Measurements from ENCODE around the gene HAPLN3. TPM values are rescaled to one million over a fixed set of nuclear protein-coding genes. Genes with fewer than 3 reads are reported as not detected.

The HAPLN3 gene
- total RNA-seq, 4 donors from 2014 or later: 4.5 to 7.0 (median 5.1) TPM

GRCh38 chr15:88894348-88894818, 961 bp downstream of the HAPLN3 start:
- 0 to 11% methylated on average over 5 to 14 of the region's 23 CpGs for WGBS, 2 donors
- no peak for TF ChIP-seq CTCF (IDR thresholded peaks at IDR 0.05)
- H3K4me3 ChIP-seq (ENCODE audit: low read depth, poor library complexity, severe bottlenecking): no peak overlapping the region
- intact Hi-C loops (cut with DNase I; ENCODE audit: low total_unique reads): no loop called here
- peak in 1 of 2 donors; percentile 94 for DNase-seq (ENCODE audit: low spot score in 2 of 2)

GRCh38 chr15:88891540-88892254, 3.6 kb downstream of the HAPLN3 start:
- TF ChIP-seq POLR2A (IDR thresholded peaks at IDR 0.05) (no peak), CTCF (IDR thresholded peaks at IDR 0.05) (no peak)
- intact Hi-C loops (cut with DNase I; ENCODE audit: low total_unique reads): no loop called here
- DNase-seq (ENCODE audit: low spot score in 2 of 2): no peak
- no peak overlapping the region for H3K4me3 ChIP-seq (ENCODE audit: low read depth, poor library complexity, severe bottlenecking)
- WGBS, 2 donors: 72 to 75% methylated on average over 6 to 7 of the region's 7 CpGs

- WGBS, 2 donors: 89 to 92% methylated on average over 4 of the region's 4 CpGs
- no peak overlapping the region for H3K4me3 ChIP-seq (ENCODE audit: low read depth, poor library complexity, severe bottlenecking)
- intact Hi-C loops (cut with DNase I; ENCODE audit: low total_unique reads): no loop called here
- no peak for TF ChIP-seq CTCF (IDR thresholded peaks at IDR 0.05)
- TF ChIP-seq POLR2A (IDR thresholded peaks at IDR 0.05): no peak
- DNase-seq (ENCODE audit: low spot score in 2 of 2): no peak
Observed at GRCh38 chr15:88890495-88890894, 4.8 kb downstream of the HAPLN3 start.

GRCh38 chr15:88888719-88889118, 6.6 kb downstream of the HAPLN3 start:
- WGBS, 2 donors: 84 to 85% methylated on average over 5 of the region's 5 CpGs

GRCh38 chr15:88887068-88887580, 8.2 kb downstream of the HAPLN3 start:
- no peak for DNase-seq (ENCODE audit: low spot score in 2 of 2)
- no peak overlapping the region for H3K4me3 ChIP-seq (ENCODE audit: low read depth, poor library complexity, severe bottlenecking)
- 87 to 90% methylated on average over 18 of the region's 18 CpGs for WGBS, 2 donors
- TF ChIP-seq CTCF (IDR thresholded peaks at IDR 0.05) (no peak), POLR2A (IDR thresholded peaks at IDR 0.05) (no peak)
- intact Hi-C loops (cut with DNase I; ENCODE audit: low total_unique reads): no loop called here

More at GRCh38 chr15:88888719-88889118, 6.6 kb downstream of the HAPLN3 start:
- H3K4me3 ChIP-seq (ENCODE audit: low read depth, poor library complexity, severe bottlenecking): no peak overlapping the region
- intact Hi-C loops (cut with DNase I; ENCODE audit: low total_unique reads): no loop called here
- DNase-seq (ENCODE audit: low spot score in 2 of 2): no peak
- TF ChIP-seq CTCF (IDR thresholded peaks at IDR 0.05) (no peak), POLR2A (IDR thresholded peaks at IDR 0.05) (no peak)
